VCaP (cell line): ENCODE measurements around the gene NAPB.

Experiments
- H3K27ac ChIP-seq: fragments of 450-650 bp; 2 replicates; pipeline ENCODE4 v1.5.1; 2017
- CTCF ChIP-seq: fragments of 450-650 bp; conservative IDR thresholded peaks from 2 replicates; pipeline ENCODE4 v1.5.1; 2017; ENCODE audit warnings: mild to moderate bottlenecking, moderate library complexity

NAPB gene

GRCh38 chr20:23453549-23454543 is 32.6 kb upstream of the NAPB start:
- no peak for TF ChIP-seq CTCF
- H3K27ac ChIP-seq = no peak overlapping the region

GRCh38 chr20:23452776-23453175 is 31.5 kb upstream of the NAPB start, which contains the start of gene CST11:
CST11 (minus strand) TSS chr20:23452876; CDS start chr20:23452811, 65 bp downstream.
- H3K27ac ChIP-seq = no peak within 1 kb of the TSS
- no peak for TF ChIP-seq CTCF

GRCh38 chr20:23451956-23452487 is 30.7 kb upstream of the NAPB start:
- TF ChIP-seq CTCF = no peak
- H3K27ac ChIP-seq = no peak overlapping the region

GRCh38 chr20:23450877-23451276 is 29.6 kb upstream of the NAPB start:
- no peak for TF ChIP-seq CTCF

GRCh38 chr20:23449421-23449820 is 28.1 kb upstream of the NAPB start:
- no peak for TF ChIP-seq CTCF
- no peak overlapping the region for H3K27ac ChIP-seq

More at GRCh38 chr20:23450877-23451276, 29.6 kb upstream of the NAPB start:
- no peak overlapping the region for H3K27ac ChIP-seq

GRCh38 chr20:23448167-23448566 is 26.9 kb upstream of the NAPB start:
- no peak for TF ChIP-seq CTCF
- H3K27ac ChIP-seq = no peak overlapping the region

- peak; percentile 31; the same call in 1 of the 2 replicates for TF ChIP-seq CTCF
- H3K27ac ChIP-seq = no peak overlapping the region
These were observed 25.2 kb upstream of the NAPB start for GRCh38 chr20:23446505-23446904.
